BE2C (cell line): ENCODE data around the gene ULK4.
"Not testable (repeated sequence)": the region's sequence is repeated elsewhere in the genome, so short reads cannot be mapped to it uniquely, and the experiment has no call there.

Source experiments
- DNase-seq: peaks from one replicate; pipeline ENCODE4 v3.0.0-alpha.2; 2020
- H3K27me3 ChIP-seq: fragments of 250-450 bp; sonication (Bioruptor Pico); 2 replicates; pipeline ENCODE4 v1.5.1; 2020; ENCODE audit warnings: mild to moderate bottlenecking
- H3K36me3 ChIP-seq: fragments of 250-450 bp; sonication (Bioruptor Pico); 2 replicates; pipeline ENCODE4 v1.5.1; 2020; ENCODE audit warnings: mild to moderate bottlenecking
- H3K4me1 ChIP-seq: fragments of 250-450 bp; sonication (Bioruptor Pico); 2 replicates; pipeline ENCODE4 v1.5.1; 2020
- H3K4me3 ChIP-seq: 2 replicates; pipeline ENCODE4 v1.5.1; 2011; ENCODE audit warnings: low read depth, low read length
- H3K9me3 ChIP-seq: fragments of 250-450 bp; sonication (Bioruptor Pico); 2 replicates; pipeline ENCODE4 v1.5.1; 2020
- TF ChIP-seq, protein P1 (sequence below): IDR thresholded peaks from 2 replicates; pipeline ENCODE4 v1.5.1; 2012; ENCODE audit warnings: mild to moderate bottlenecking, low read depth, low read length

Gene ULK4

DNA sequence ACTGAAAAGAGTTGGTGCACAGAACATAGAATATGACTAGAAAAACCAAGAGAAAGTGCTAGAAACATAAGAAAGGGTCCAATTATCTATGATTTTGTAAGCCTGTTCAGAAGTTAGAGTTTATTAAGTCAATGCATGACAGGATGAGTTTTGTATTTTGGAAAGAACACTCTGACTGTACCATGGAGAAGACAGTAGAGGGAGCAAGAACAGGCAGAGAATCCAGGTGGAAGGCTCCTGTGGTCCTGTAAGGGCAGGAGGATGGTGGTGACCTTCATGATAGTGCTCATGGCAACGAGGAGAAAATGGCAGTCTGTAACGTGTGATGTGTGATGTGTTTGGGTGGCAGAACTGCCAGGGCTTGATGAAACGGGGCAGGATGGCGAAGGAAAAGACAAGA lies 513.5 kb downstream of the ULK4 start:
- Histone ChIP-seq H3K27me3 (no peaks in the 10 kb centered on the region), H3K9me3 (no peaks in the 10 kb centered on the region), H3K36me3 (no peaks in the 10 kb centered on the region), H3K4me3 (no peak overlapping the region), H3K4me1 (no peaks in the 10 kb centered on the region)
- TF ChIP-seq, protein P1, sequence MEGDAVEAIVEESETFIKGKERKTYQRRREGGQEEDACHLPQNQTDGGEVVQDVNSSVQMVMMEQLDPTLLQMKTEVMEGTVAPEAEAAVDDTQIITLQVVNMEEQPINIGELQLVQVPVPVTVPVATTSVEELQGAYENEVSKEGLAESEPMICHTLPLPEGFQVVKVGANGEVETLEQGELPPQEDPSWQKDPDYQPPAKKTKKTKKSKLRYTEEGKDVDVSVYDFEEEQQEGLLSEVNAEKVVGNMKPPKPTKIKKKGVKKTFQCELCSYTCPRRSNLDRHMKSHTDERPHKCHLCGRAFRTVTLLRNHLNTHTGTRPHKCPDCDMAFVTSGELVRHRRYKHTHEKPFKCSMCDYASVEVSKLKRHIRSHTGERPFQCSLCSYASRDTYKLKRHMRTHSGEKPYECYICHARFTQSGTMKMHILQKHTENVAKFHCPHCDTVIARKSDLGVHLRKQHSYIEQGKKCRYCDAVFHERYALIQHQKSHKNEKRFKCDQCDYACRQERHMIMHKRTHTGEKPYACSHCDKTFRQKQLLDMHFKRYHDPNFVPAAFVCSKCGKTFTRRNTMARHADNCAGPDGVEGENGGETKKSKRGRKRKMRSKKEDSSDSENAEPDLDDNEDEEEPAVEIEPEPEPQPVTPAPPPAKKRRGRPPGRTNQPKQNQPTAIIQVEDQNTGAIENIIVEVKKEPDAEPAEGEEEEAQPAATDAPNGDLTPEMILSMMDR, result no peak
- DNase-seq, result no peak

DNA sequence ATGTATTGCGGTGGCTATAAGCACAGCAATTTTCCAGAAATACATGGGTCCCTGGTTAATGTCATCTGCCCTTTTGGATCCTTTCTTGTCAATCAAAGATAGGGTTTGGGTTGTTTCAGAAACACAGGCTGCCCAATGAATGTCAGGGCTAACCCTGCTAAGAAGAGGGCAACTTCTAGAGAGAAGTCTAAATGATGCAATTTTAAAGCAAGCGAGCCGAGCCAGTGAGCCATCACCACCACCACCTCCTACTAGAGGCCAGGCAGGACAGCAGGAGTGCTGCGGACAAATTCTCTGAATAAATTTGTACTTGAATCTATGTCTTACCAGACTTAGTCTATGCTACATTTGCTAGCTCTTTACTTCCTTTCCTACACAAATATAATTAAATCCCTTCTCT lies 514.2 kb downstream of the ULK4 start:
- TF ChIP-seq, protein P1, result no peak
- DNase-seq, result no peak
- Histone ChIP-seq H3K9me3 (no peaks in the 10 kb centered on the region), H3K4me1 (no peaks in the 10 kb centered on the region), H3K4me3 (no peak overlapping the region), H3K27me3 (no peaks in the 10 kb centered on the region), H3K36me3 (no peaks in the 10 kb centered on the region)

DNA sequence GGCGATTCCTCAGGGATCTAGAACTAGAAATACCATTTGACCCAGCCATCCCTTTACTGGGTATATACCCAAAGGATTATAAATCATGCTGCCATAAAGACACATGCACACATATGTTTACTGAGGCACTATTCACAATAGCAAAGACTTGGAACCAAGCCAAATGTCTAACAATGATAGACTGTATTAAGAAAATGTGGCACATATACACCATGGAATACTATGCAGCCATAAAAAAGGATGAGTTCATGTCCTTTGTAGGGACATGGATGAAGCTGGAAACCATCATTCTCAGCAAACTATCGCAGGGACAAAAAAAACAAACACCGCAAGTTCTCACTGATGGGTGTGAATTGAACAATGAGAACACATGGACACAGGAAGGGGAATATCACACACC lies 515.6 kb downstream of the ULK4 start:
- not testable (repeated sequence) for H3K36me3 ChIP-seq, H3K4me3 ChIP-seq, H3K27me3 ChIP-seq, H3K9me3 ChIP-seq, H3K4me1 ChIP-seq, DNase-seq

DNA sequence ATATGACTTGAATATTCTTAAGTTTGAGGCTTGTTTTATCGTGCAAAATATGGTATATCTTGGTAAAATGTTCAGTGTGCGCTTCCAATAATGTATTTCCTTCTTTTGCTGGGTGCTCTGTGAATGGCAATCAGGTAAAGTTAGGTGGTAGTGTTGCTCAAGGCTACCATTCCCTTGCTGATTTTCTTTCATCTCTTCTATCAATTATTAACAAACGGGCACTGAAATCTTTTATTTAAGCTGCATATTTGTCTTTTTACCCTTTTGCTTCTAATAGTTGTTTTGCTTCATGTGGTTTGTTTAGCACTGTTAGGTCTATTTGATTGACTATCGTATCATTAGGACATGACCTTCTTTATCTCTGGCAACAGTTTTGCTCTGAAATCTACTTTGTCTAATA lies 520.3 kb downstream of the ULK4 start:
- no peaks in the 10 kb centered on the region for H3K9me3 ChIP-seq
- no peaks in the 10 kb centered on the region for H3K36me3 ChIP-seq
- DNase-seq, result no peak
- TF ChIP-seq, protein P1, result no peak
- H3K4me3 ChIP-seq, result no peak overlapping the region
- H3K4me1 ChIP-seq, result no peaks in the 10 kb centered on the region
- no peaks in the 10 kb centered on the region for H3K27me3 ChIP-seq

DNA sequence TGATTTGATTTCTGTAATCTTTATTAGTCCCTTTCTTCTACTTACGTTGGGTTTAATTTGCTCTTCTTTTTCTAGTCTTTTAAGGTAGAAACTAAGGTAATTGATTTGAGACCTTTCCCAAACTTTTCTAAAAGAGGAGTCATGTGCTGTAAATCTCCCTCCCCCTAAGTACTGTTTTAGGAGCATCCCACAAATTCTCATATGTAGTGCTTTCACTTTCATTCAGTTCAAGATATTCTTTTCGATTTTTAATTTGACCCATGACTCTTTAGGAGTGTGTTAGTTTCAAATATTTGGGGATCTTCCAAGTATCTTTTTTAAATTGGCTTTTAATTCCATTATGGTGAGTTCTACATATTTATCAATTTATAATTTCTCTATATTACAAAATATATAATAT lies 520.8 kb downstream of the ULK4 start:
- Histone ChIP-seq H3K4me1 (no peaks in the 10 kb centered on the region), H3K27me3 (no peaks in the 10 kb centered on the region), H3K9me3 (no peaks in the 10 kb centered on the region), H3K36me3 (no peaks in the 10 kb centered on the region), H3K4me3 (no peak overlapping the region)
- no peak for DNase-seq
- TF ChIP-seq, protein P1, result no peak

DNA sequence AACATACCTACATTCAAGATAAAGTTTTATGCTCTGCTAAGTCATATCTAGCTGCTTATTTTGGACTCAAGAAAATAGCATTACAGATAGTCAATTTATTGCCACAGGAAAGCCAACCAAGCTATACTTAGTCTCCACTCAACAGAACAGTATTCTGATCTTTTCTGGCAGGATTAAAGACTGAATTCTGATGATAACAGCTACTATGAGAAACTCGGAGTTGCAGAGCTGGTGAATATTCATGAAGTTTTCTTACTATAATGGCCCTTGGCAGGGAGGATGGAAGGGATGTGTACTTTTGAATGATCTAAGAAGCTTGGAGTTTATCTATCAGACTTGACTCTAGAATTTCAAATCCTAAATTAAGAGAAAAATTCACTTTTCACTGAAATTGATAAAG lies 524.9 kb downstream of the ULK4 start:
- no peak for DNase-seq
- TF ChIP-seq, protein P1, result no peak
- no peaks in the 10 kb centered on the region for H3K27me3 ChIP-seq
- no peak overlapping the region for H3K4me3 ChIP-seq
- H3K4me1 ChIP-seq, result no peaks in the 10 kb centered on the region
- no peaks in the 10 kb centered on the region for H3K36me3 ChIP-seq
- H3K9me3 ChIP-seq, result no peaks in the 10 kb centered on the region

DNA sequence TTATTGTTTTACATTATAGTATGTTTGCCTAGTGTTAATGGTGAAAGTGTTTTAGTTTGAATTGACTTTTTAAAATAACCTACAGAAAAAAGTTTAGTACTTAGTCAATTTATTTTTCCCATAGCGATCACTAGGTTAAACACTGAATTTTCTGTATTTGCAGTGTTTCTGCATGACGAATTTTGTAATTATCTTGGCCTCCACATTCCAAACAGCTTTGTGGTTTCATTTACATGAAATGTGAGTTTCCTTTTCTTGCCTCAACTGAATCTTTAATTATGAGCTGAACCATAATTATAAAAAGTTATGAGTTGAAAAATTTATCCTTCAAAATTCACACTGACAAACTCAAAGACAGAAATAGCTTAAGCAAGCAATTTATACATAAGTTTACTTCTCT lies 527.1 kb downstream of the ULK4 start:
- H3K27me3 ChIP-seq, result no peaks in the 10 kb centered on the region
- DNase-seq, result no peak
- H3K4me1 ChIP-seq, result no peaks in the 10 kb centered on the region
- H3K9me3 ChIP-seq, result no peaks in the 10 kb centered on the region
- no peaks in the 10 kb centered on the region for H3K36me3 ChIP-seq
- H3K4me3 ChIP-seq, result no peak overlapping the region
- TF ChIP-seq, protein P1, result no peak
